GM12878 (cell line): ENCODE measurements around the gene GLTP. TPM values are rescaled to one million over a fixed set of nuclear protein-coding genes. Genes with fewer than 3 reads are reported as not detected.

Experiments used
- ASH2L ChIP-seq: fragments of 300-600, 200-600 bp; sonication (generic); IDR thresholded peaks from 2 replicates; pipeline ENCODE4 v1.6.1; 2017; ENCODE audit warnings: low read depth, mild to moderate bottlenecking, borderline replicate concordance
- BCL3 ChIP-seq: IDR thresholded peaks from 2 replicates; pipeline ENCODE4 v1.6.1; 2011; ENCODE audit warnings: borderline replicate concordance, low read depth, mild to moderate bottlenecking, moderate library complexity, low read length; ENCODE audit not compliant: insufficient read depth, poor library complexity, severe bottlenecking
- CTCF ChIP-seq, 3 experiments: IDR thresholded peaks in 2 of 3; conservative IDR thresholded peaks in 1 of 3; 2 replicates each; pipeline ENCODE4 v1.5.1; 2011; ENCODE audit warnings: low read depth in 3 of 3, low read length in 3 of 3, mild to moderate bottlenecking in 3 of 3, control low read depth in 2 of 3, moderate library complexity in 2 of 3, inconsistent platforms in 1 of 3, mixed read lengths in 1 of 3; ENCODE audit not compliant: control insufficient read depth in 2 of 3, insufficient read depth in 1 of 3; ENCODE audit errors: extremely low read depth in 1 of 3
- HDAC2 ChIP-seq: fragments of 200-600 bp; sonication (generic); IDR thresholded peaks from 2 replicates; pipeline ENCODE4 v1.6.1; 2017
- KAT2A ChIP-seq: conservative IDR thresholded peaks from 2 replicates; pipeline ENCODE4 v1.6.1; 2011; ENCODE audit warnings: low read depth, low read length; ENCODE audit not compliant: control insufficient read depth
- LARP7 ChIP-seq: fragments of 450-650 bp; IDR thresholded peaks from 2 replicates; pipeline ENCODE4 v1.6.1; 2017; ENCODE audit warnings: mild to moderate bottlenecking
- NRF1 ChIP-seq: conservative IDR thresholded peaks from 2 replicates; pipeline ENCODE4 v1.6.1; 2011; ENCODE audit warnings: mild to moderate bottlenecking, low read depth, low read length, improper control_type of control experiment
- PAX8 ChIP-seq: fragments of 450-650 bp; IDR thresholded peaks from 2 replicates; pipeline ENCODE4 v1.6.1; 2017; ENCODE audit warnings: mild to moderate bottlenecking, moderate library complexity
- POLR2A ChIP-seq: IDR thresholded peaks from 2 replicates; pipeline ENCODE4 v1.6.1; 2011; ENCODE audit warnings: low read depth, mild to moderate bottlenecking, low read length
- RB1 ChIP-seq: fragments of 450-650 bp; formaldehyde crosslinking; IDR thresholded peaks from 2 replicates; pipeline ENCODE4 v1.6.1; 2017; ENCODE audit warnings: mild to moderate bottlenecking, borderline replicate concordance
- RCOR1 ChIP-seq: conservative IDR thresholded peaks from 2 replicates; pipeline ENCODE4 v1.6.1; 2012; ENCODE audit warnings: low read depth, low read length, improper control_type of control experiment
- SMARCA5 ChIP-seq: fragments of 450-650 bp; IDR thresholded peaks from 2 replicates; pipeline ENCODE4 v1.6.1; 2017; ENCODE audit warnings: mild to moderate bottlenecking
- SMC3 ChIP-seq: IDR thresholded peaks from 2 replicates; pipeline ENCODE4 v1.6.1; 2011; ENCODE audit warnings: low read length, improper control_type of control experiment, borderline replicate concordance
- SREBF2 ChIP-seq: IDR thresholded peaks from 2 replicates; pipeline ENCODE4 v1.6.1; 2012; ENCODE audit warnings: mild to moderate bottlenecking, low read length
- ZNF622 ChIP-seq: fragments of 450-650 bp; IDR thresholded peaks from 2 replicates; pipeline ENCODE4 v1.6.1; 2017; ENCODE audit warnings: mild to moderate bottlenecking, inconsistent platforms
- ZSCAN29 ChIP-seq: fragments of 450-650 bp; IDR thresholded peaks from 2 replicates; pipeline ENCODE4 v1.6.1; 2017; ENCODE audit warnings: mild to moderate bottlenecking, moderate library complexity
- ZZZ3 ChIP-seq: IDR thresholded peaks from 2 replicates; pipeline ENCODE4 v1.6.1; 2011; ENCODE audit warnings: low read depth; ENCODE audit not compliant: control insufficient read depth, insufficient read length
- polyA plus RNA-seq, 11 experiments: library from polyadenylated mRNA; depleted of rRNA in 4 of 11; unstranded in 6 of 11; stranded (reverse) in 5 of 11; fragments of >200 nt; fragmentation: Nextera tagmentation in 4 of 11; fragmentation: Illumina TruSeq in 1 of 11; extraction: Ambion mirVana in 4 of 11; extraction: Trizol in 1 of 11; gene quantifications; 1 replicate in 1 of 11; 2 replicates in 10 of 11; pipeline versions ENCODE4 v1.2.1 to v1.2.3, GENCODE V29; 2011 to 2016; ENCODE audit warnings: inconsistent platforms in 2 of 11, missing spikeins in 2 of 11, low read depth in 1 of 11
- total RNA-seq, 4 experiments: library from RNA; depleted of rRNA in 3 of 4; stranded (reverse); fragments of >200 nt in 3 of 4; fragmentation: Illumina TruSeq in 1 of 4; extraction: Trizol in 1 of 4; gene quantifications; 2 replicates each; pipeline versions ENCODE4 v1.2.1 to v1.2.3, GENCODE V29; 2013 to 2021
- TF ChIP-seq, protein P1 (sequence below): fragments of 150-350 bp; IDR thresholded peaks from 2 replicates; pipeline ENCODE4 v1.6.1; 2014; ENCODE audit warnings: mild to moderate bottlenecking, low read depth, low read length

Gene GLTP
- total and polyA plus RNA-seq, 10 of the 15 experiments (the other 5 are each of a cell fraction or from before 2014, with no cell fraction given) = 16.8 to 44.0 (median 25.3) TPM

DNA sequence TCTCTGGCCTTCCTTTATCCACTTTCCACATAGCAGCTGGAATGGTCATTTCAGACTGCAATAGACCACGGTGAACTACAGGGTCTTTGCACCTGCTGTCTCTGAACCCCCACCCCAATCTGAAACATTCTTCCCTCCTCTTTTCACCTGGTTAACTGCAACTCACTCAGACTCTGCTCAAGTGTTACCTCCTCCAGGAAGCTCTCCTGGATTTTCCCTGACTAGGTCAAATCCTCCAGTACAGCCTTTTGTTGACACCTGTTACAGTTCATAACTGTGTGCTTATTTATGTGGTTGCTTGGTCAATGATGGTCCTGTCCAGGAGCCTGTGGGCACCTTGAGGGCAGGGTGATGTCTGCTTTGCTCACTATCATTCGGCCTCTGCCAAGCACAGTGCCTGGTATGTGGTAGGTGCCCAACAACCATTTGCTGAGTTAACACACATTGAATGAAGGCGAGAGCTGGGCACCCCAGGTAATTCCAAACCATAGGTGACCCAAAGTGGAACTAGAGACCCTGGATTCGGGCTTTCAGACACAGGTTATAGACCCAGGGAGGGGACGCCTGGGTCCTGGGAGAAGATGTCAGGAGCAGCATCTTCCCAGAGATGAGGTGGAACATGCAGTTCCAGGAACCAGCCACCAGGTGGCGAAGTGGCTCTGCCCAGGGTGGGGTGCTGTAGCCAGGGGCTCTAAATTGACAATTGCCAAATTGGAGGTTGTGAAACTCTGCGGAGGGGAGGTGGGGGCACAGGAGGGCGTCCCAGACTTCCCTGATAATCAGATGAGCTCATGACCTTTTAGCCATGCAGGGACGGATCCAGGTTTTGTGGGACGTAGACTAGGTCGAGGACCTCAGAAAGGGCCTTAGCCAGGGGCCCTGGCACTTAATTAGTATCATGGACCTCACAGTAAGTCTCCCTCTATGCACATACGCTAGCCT, 75.2 kb downstream of the GLTP start (continued):
- TF ChIP-seq, protein P1, sequence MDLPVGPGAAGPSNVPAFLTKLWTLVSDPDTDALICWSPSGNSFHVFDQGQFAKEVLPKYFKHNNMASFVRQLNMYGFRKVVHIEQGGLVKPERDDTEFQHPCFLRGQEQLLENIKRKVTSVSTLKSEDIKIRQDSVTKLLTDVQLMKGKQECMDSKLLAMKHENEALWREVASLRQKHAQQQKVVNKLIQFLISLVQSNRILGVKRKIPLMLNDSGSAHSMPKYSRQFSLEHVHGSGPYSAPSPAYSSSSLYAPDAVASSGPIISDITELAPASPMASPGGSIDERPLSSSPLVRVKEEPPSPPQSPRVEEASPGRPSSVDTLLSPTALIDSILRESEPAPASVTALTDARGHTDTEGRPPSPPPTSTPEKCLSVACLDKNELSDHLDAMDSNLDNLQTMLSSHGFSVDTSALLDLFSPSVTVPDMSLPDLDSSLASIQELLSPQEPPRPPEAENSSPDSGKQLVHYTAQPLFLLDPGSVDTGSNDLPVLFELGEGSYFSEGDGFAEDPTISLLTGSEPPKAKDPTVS = no peak
- no peak for TF ChIP-seq ZSCAN29
- TF ChIP-seq POLR2A = no peak
- TF ChIP-seq CTCF (IDR thresholded peaks at IDR 0.05 in 2 of 3, conservative IDR thresholded peaks at IDR 0.05 in 1 of 3; ENCODE audit: control insufficient read depth in 2 of 3, extremely low read depth in 1 of 3, insufficient read depth in 1 of 3, low read depth in 3 of 3, low read length in 3 of 3) = peak; percentile 88 to 98 (median 95)
- no peak for TF ChIP-seq HDAC2
- no peak for TF ChIP-seq SREBF2
- 0 out of 2 replicates have a peak, but pooled peaks have one; percentile 32 for TF ChIP-seq RB1
- no peak for TF ChIP-seq RCOR1
- no peak for TF ChIP-seq PAX8
- TF ChIP-seq ZNF622 = no peak
- TF ChIP-seq KAT2A = no peak
- peak; percentile 91 for TF ChIP-seq SMC3
- no peak for TF ChIP-seq ZZZ3
- no peak for TF ChIP-seq NRF1
- TF ChIP-seq SMARCA5 = no peak
- no peak for TF ChIP-seq BCL3
- no peak for TF ChIP-seq LARP7
- TF ChIP-seq ASH2L = no peak
- TF ChIP-seq, all 136 proteins: peak for 5
